GM21737 (cell line): Measurements from ENCODE around the gene CERS1.
A peak's percentile ranks its signal among the peaks of the same experiment; 100 is the strongest.

Source experiments
- ATAC-seq: cut with Tn5 transposase; IDR thresholded peaks from one replicate; pipeline ENCODE4 v1.9.1; 2021; ENCODE audit warnings: mild to moderate bottlenecking, moderate library complexity; ENCODE audit not compliant: unreplicated experiment

The CERS1 gene

DNA sequence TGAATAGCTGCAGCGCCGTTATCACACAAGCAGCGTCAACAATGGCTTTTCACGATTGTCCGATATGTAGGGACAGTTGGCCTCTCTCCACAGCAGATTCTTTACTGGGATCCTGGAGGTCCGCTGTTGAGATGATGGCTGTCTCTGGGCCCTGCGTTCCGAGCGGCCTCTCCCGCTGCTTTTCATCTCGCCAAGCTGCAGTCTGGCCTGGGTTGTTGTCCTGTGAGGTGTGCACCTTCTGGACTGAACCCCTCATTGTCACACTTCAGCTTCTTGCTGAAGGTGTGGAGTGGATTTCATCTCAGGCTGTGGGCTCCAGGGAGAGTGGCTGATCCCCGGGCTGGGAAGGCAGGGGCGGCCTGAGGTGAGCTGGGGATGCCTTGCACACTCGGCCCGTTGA is 54.6 kb downstream of the CERS1 start:
- ATAC-seq: no peak

DNA sequence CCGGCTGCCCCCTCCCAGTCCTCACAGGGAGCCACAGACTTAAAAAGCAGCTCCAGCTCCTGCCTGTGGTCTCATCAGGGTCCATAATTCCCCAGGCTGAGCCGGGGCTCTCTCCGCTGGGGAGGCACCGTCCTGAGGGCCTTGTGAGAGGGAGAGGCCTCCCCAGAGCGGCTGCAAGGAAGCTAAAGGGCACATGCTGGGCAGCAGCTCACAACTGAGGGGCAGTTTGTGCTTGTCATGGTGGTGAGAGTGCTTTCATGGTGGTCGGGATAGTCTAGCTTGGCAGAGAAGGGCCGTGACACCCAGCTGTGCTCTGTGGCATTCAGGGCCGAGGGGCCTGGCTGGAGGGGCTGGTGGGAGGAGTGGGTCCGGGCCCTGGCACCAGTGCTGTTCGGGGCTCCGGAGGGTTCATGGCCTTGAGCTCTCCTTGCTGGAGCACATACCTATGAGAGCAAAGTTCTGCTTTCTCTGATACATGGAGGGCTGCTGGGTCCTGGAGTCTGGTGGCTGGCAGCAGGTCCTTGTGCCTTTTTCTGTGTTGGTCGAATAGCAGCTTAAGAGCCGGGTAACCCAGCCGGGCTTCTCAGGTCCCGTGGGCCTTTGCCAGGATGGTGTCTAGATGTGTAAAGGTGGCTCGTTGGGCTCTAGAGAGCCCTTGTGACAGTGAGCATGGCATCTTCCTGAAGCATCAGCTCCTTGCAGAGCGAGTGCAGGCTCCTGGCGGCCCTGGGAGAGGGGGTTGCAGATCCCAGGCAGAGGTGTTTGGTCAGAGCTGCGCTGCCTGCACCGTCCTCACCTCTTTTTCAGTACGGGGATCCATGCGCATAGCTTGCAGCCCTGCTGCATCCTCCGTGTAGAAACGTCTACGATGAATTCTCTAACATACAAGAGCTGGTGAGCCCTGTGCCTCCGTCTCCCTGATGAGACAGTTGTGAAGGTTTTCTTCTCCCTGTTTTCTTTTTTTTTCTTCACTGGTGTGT is 55.4 kb downstream of the CERS1 start:
- ATAC-seq: no peak

DNA sequence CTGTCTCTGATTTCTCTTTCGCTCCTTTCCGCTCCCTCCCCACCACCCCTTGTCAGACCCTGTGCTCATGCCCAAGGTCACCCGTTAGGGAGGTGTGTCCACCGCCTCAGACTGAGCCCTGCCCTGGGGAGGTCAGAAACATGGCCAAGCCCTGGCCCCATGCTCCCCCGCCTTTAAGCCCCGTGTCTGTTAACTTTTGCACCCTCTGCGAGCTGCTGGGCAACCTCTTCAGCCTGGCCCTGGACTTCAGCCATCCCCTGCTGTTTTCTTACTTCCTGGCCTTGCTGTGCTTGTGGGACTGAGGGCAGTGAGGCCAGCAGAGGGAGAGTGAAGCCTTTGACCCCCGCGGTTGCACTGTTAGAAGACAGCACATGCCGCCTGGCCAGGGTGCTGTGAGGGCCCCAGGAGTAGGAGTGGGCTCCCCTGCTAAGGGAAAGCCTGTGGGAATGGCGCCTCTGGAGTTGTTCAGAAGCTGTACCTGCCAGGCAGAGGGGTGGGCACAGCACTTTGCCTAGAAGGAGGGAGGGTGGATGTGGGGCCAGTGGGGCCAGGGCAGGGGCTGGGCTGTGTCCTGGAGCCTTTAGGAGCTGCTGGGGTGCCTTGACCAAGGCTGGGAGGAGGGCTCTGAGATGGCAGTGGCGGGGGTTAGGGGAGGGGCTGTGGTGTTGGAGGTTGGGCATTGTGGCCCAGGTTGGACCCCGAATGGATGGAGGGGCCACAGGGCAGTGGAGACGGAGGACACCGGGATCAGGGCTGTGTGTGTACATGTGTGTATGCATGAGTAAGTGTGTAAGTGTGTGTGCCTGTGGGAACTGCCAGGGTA is 56.3 kb downstream of the CERS1 start:
- ATAC-seq: no peak

DNA sequence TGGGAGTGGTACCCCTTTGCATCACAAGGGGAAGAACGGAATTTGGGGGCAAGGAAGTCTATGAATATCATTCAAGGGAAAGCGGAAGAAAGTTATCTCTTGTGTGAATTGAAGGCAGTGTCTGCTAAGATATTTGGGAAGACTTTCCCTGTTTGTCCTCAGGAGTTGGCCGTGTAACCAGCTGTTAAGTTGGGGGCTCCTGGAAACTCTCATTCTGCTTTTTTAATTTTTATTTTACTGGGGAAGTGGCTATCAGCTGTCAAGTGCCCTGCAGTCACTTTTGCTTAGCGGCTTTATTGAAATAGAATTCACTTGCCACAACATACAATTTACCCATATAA is 61.3 kb downstream of the CERS1 start:
- no peak for ATAC-seq

- ATAC-seq: no peak
These were observed 61.9 kb downstream of the CERS1 start for GRCh38 chr19:18833849-18834643.

DNA sequence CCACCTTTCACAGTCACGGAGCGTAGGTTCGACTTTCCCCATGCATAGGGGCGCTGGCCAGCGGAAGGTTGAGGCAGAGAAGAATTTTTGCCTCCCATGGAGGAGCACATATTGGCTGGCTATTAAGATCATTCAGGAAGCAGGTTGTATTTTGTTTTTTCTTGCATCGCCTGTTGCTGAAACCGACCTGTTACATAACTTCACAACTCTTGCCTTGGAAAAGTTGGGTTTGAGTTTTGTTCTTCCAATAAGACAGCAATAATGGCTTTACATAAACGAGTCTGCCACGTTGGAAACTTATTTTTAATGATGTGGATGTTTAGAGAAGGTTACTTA is 62.8 kb downstream of the CERS1 start:
- no peak for ATAC-seq

- peak; percentile 35 for ATAC-seq
These were observed 63.4 kb downstream of the CERS1 start for GRCh38 chr19:18832306-18833140.

DNA sequence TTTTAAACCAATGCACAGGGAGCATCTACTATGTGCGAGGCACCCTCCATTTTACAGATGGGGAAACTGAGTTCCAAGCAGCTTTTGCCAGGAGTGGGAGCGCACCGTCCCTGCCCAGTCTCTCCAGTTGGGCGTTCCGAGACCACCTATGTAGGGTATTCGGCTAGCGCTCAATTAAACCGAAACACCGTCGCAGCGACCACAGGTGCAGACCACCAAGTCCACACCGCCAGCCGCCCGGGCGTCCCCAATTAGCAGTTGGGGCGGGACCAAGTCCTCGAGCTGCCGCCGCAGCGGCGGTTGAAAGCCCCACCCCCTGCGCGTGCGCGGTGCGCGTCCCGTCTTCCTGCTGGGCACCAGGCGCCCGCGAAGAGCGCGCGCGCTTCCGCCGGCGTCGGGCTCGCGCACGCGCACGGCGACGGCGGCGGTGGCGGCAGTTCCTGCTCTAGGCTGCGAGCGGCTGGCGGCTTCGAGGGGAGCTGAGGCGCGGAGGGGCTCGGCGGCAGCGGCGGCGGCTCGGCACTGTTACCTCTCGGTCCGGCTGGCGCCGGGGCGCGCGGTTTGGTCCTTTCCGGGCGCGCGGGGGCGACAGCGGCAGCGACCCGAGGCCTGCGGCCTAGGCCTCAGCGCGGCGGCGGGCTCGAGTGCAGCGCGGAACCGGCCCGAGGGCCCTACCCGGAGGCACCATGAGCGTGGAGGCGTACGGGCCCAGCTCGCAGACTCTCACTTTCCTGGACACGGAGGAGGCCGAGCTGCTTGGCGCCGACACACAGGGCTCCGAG is 64.2 kb downstream of the CERS1 start, which contains the start of gene UPF1:
TSS of gene UPF1 (plus strand) at position 436 of the 782 bp plus-strand sequence. CDS start at position 687, 251 bp downstream.
- peak; percentile 66 for ATAC-seq

- ATAC-seq: no peak
These were observed 65.5 kb downstream of the CERS1 start for GRCh38 chr19:18830488-18830887.

GRCh38 chr19:18828786-18829185 is 67.2 kb downstream of the CERS1 start:
- no peak for ATAC-seq
